ENCODE data around the gene DBNL.

The DBNL gene

GRCh38 chr7:44107116-44107960 is 62.8 kb downstream of the DBNL start:
- ATAC-seq, result no peak
- TF ChIP-seq ZNF70 (CRISPR knock-in tag; IDR thresholded peaks at IDR 0.05) (no peak), ZFP30 (CRISPR knock-in tag; IDR thresholded peaks at IDR 0.05) (no peak), OSR1 (CRISPR knock-in tag; IDR thresholded peaks at IDR 0.05) (no peak), SNAI2 (CRISPR knock-in tag; IDR thresholded peaks at IDR 0.05) (no peak), ARNTL (CRISPR knock-in tag; IDR thresholded peaks at IDR 0.05; ENCODE audit: borderline replicate concordance, low read depth) (no peak), ESRRG (CRISPR knock-in tag; IDR thresholded peaks at IDR 0.05) (no peak), ZFP3 (CRISPR knock-in tag; IDR thresholded peaks at IDR 0.05) (no peak)
- TF ChIP-seq, protein P1, sequence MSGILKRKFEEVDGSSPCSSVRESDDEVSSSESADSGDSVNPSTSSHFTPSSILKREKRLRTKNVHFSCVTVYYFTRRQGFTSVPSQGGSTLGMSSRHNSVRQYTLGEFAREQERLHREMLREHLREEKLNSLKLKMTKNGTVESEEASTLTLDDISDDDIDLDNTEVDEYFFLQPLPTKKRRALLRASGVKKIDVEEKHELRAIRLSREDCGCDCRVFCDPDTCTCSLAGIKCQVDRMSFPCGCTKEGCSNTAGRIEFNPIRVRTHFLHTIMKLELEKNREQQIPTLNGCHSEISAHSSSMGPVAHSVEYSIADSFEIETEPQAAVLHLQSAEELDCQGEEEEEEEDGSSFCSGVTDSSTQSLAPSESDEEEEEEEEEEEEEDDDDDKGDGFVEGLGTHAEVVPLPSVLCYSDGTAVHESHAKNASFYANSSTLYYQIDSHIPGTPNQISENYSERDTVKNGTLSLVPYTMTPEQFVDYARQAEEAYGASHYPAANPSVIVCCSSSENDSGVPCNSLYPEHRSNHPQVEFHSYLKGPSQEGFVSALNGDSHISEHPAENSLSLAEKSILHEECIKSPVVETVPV (CRISPR knock-in tag; IDR thresholded peaks at IDR 0.05), result no peak
- TF ChIP-seq, protein P2, sequence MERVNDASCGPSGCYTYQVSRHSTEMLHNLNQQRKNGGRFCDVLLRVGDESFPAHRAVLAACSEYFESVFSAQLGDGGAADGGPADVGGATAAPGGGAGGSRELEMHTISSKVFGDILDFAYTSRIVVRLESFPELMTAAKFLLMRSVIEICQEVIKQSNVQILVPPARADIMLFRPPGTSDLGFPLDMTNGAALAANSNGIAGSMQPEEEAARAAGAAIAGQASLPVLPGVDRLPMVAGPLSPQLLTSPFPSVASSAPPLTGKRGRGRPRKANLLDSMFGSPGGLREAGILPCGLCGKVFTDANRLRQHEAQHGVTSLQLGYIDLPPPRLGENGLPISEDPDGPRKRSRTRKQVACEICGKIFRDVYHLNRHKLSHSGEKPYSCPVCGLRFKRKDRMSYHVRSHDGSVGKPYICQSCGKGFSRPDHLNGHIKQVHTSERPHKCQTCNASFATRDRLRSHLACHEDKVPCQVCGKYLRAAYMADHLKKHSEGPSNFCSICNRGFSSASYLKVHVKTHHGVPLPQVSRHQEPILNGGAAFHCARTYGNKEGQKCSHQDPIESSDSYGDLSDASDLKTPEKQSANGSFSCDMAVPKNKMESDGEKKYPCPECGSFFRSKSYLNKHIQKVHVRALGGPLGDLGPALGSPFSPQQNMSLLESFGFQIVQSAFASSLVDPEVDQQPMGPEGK (CRISPR knock-in tag; IDR thresholded peaks at IDR 0.05; ENCODE audit: borderline replicate concordance), result no peak
- TF ChIP-seq, protein P3, sequence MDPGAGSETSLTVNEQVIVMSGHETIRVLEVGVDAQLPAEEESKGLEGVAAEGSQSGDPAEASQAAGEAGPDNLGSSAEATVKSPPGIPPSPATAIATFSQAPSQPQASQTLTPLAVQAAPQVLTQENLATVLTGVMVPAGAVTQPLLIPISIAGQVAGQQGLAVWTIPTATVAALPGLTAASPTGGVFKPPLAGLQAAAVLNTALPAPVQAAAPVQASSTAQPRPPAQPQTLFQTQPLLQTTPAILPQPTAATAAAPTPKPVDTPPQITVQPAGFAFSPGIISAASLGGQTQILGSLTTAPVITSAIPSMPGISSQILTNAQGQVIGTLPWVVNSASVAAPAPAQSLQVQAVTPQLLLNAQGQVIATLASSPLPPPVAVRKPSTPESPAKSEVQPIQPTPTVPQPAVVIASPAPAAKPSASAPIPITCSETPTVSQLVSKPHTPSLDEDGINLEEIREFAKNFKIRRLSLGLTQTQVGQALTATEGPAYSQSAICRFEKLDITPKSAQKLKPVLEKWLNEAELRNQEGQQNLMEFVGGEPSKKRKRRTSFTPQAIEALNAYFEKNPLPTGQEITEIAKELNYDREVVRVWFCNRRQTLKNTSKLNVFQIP (CRISPR knock-in tag; IDR thresholded peaks at IDR 0.05; ENCODE audit: borderline replicate concordance, low read depth), result no peak

DNA sequence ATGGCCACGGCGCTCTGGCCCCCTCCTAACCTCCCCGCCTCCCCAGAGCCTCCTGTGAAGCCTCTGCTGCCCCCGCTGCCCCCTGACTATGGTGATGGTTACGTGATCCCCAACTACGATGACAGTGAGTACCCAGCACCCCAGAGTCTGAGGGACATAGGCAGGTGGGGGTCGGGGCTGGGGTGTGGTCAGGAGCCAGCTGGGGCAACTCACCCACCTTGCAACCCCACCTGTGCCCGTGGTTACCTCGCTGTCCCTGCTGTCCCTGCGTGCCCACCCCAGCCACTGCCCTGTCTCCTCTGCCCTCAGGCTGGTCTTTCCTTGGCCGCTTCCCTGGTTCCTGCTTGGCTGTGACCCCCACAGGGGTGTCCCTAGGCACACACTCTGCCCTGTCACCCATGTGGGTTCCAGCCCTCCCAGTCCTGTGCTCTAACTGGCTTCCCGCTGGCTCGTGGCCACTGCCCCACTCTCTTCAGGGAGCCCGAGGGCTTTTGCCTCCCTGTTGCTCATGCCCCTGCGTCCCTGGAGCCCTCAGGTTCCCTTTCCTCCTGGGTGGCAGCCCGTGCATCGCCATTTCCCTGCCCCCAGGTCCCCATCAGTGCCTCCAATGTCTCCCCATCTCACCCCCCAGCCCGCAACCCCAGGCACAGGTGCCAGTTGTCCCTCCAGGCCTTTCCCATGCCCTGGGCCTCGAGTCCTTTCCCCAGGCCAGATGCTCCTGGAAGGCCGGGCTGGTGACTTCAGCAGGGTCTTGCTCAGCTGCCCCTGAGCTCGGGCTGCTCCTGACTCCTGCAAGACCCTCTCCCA is 63.7 kb downstream of the DBNL start:
- TF ChIP-seq ZNF565 (CRISPR knock-in tag; conservative IDR thresholded peaks at IDR 0.05; ENCODE audit: low read depth) (no peak), TOX (CRISPR knock-in tag; IDR thresholded peaks at IDR 0.05; ENCODE audit: borderline replicate concordance) (no peak), ZFP3 (CRISPR knock-in tag; IDR thresholded peaks at IDR 0.05) (no peak), OSR1 (CRISPR knock-in tag; IDR thresholded peaks at IDR 0.05) (no peak), ZNF8 (CRISPR knock-in tag; IDR thresholded peaks at IDR 0.05) (no peak), SNAI2 (CRISPR knock-in tag; IDR thresholded peaks at IDR 0.05) (no peak), ISL1 (CRISPR knock-in tag; IDR thresholded peaks at IDR 0.05) (no peak), GLIS3 (CRISPR knock-in tag; IDR thresholded peaks at IDR 0.05) (no peak), ZC3H10 (CRISPR knock-in tag; IDR thresholded peaks at IDR 0.05) (no peak), ESRRG (CRISPR knock-in tag; IDR thresholded peaks at IDR 0.05) (no peak), RARB (CRISPR knock-in tag; IDR thresholded peaks at IDR 0.05) (no peak), CSDC2 (CRISPR knock-in tag; IDR thresholded peaks at IDR 0.05) (no peak), ZFP30 (CRISPR knock-in tag; IDR thresholded peaks at IDR 0.05) (no peak), CREB5 (CRISPR knock-in tag; IDR thresholded peaks at IDR 0.05; ENCODE audit: low read depth) (no peak), ARNTL (CRISPR knock-in tag; IDR thresholded peaks at IDR 0.05; ENCODE audit: borderline replicate concordance, low read depth) (no peak), BACH2 (CRISPR knock-in tag; IDR thresholded peaks at IDR 0.05; ENCODE audit: borderline replicate concordance) (no peak)
- TF ChIP-seq, protein P3 (CRISPR knock-in tag; IDR thresholded peaks at IDR 0.05; ENCODE audit: borderline replicate concordance, low read depth), result no peak
- TF ChIP-seq, protein P2 (CRISPR knock-in tag; IDR thresholded peaks at IDR 0.05; ENCODE audit: borderline replicate concordance), result no peak
- TF ChIP-seq, protein P1 (CRISPR knock-in tag; IDR thresholded peaks at IDR 0.05), result no peak
- TF ChIP-seq, protein P4, sequence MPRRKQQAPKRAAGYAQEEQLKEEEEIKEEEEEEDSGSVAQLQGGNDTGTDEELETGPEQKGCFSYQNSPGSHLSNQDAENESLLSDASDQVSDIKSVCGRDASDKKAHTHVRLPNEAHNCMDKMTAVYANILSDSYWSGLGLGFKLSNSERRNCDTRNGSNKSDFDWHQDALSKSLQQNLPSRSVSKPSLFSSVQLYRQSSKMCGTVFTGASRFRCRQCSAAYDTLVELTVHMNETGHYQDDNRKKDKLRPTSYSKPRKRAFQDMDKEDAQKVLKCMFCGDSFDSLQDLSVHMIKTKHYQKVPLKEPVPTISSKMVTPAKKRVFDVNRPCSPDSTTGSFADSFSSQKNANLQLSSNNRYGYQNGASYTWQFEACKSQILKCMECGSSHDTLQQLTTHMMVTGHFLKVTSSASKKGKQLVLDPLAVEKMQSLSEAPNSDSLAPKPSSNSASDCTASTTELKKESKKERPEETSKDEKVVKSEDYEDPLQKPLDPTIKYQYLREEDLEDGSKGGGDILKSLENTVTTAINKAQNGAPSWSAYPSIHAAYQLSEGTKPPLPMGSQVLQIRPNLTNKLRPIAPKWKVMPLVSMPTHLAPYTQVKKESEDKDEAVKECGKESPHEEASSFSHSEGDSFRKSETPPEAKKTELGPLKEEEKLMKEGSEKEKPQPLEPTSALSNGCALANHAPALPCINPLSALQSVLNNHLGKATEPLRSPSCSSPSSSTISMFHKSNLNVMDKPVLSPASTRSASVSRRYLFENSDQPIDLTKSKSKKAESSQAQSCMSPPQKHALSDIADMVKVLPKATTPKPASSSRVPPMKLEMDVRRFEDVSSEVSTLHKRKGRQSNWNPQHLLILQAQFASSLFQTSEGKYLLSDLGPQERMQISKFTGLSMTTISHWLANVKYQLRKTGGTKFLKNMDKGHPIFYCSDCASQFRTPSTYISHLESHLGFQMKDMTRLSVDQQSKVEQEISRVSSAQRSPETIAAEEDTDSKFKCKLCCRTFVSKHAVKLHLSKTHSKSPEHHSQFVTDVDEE (CRISPR knock-in tag; IDR thresholded peaks at IDR 0.05), result no peak
- no peak for ATAC-seq
